Germinal center (tissue), 1 donor: ENCODE measurements around the gene PSMG3.
A peak's percentile ranks its signal among the peaks of the same experiment; 100 is the strongest.

Experiments used
- DNase-seq: peaks from one replicate; pipeline ENCODE4 v3.0.0; 2012; ENCODE audit warnings: mixed read lengths, low spot score

PSMG3 gene

GRCh38 chr7:1569833-1570632 lies at the start of gene PSMG3:
Gene PSMG3, minus strand, starts transcription at chr7:1570032. Its CDS starts 693 bp downstream, at chr7:1569339.
- peak; percentile 92 for DNase-seq

GRCh38 chr7:1618475-1618874 lies 48.6 kb upstream of the PSMG3 start:
- no peak for DNase-seq

- no peak for DNase-seq
Observed at GRCh38 chr7:1617957-1618356, 48.1 kb upstream of the PSMG3 start.

- DNase-seq = no peak
Observed at GRCh38 chr7:1616741-1617140, 46.9 kb upstream of the PSMG3 start.

GRCh38 chr7:1611708-1612241 lies 41.9 kb upstream of the PSMG3 start:
- no peak for DNase-seq

- no peak for DNase-seq
Observed at GRCh38 chr7:1610678-1611302, 41.0 kb upstream of the PSMG3 start.

GRCh38 chr7:1610013-1610677 lies 40.3 kb upstream of the PSMG3 start:
- no peak for DNase-seq

GRCh38 chr7:1609023-1609422 lies 39.2 kb upstream of the PSMG3 start:
- no peak for DNase-seq

- no peak for DNase-seq
Observed at GRCh38 chr7:1608318-1608717, 38.5 kb upstream of the PSMG3 start.

GRCh38 chr7:1607696-1608095 lies 37.9 kb upstream of the PSMG3 start:
- DNase-seq = no peak

GRCh38 chr7:1607001-1607400 lies 37.2 kb upstream of the PSMG3 start:
- no peak for DNase-seq

- DNase-seq = no peak
Observed at GRCh38 chr7:1604383-1604782, 34.6 kb upstream of the PSMG3 start.

GRCh38 chr7:1603346-1604225 lies 33.8 kb upstream of the PSMG3 start:
- no peak for DNase-seq

GRCh38 chr7:1602386-1602785 lies 32.6 kb upstream of the PSMG3 start:
- no peak for DNase-seq

GRCh38 chr7:1601956-1602355 lies 32.1 kb upstream of the PSMG3 start:
- DNase-seq = no peak

- DNase-seq = no peak
Observed at GRCh38 chr7:1599640-1600395, 30.0 kb upstream of the PSMG3 start.

GRCh38 chr7:1598961-1599639 lies 29.3 kb upstream of the PSMG3 start:
- no peak for DNase-seq

GRCh38 chr7:1598286-1598685 lies 28.5 kb upstream of the PSMG3 start:
- DNase-seq = no peak

GRCh38 chr7:1597791-1598190 lies 28.0 kb upstream of the PSMG3 start:
- no peak for DNase-seq

- no peak for DNase-seq
Observed at GRCh38 chr7:1597066-1597760, 27.4 kb upstream of the PSMG3 start.
